GM18502 (cell line): Measurements from ENCODE around the gene PC.
"Not testable (repeated sequence)": the region's sequence is repeated elsewhere in the genome, so short reads cannot be mapped to it uniquely, and the experiment has no call there.

Experiments used
- ATAC-seq: cut with Tn5 transposase; IDR thresholded peaks from one replicate; pipeline ENCODE4 v1.9.1; 2021; ENCODE audit warnings: mild to moderate bottlenecking; ENCODE audit not compliant: unreplicated experiment, poor library complexity

PC gene

DNA sequence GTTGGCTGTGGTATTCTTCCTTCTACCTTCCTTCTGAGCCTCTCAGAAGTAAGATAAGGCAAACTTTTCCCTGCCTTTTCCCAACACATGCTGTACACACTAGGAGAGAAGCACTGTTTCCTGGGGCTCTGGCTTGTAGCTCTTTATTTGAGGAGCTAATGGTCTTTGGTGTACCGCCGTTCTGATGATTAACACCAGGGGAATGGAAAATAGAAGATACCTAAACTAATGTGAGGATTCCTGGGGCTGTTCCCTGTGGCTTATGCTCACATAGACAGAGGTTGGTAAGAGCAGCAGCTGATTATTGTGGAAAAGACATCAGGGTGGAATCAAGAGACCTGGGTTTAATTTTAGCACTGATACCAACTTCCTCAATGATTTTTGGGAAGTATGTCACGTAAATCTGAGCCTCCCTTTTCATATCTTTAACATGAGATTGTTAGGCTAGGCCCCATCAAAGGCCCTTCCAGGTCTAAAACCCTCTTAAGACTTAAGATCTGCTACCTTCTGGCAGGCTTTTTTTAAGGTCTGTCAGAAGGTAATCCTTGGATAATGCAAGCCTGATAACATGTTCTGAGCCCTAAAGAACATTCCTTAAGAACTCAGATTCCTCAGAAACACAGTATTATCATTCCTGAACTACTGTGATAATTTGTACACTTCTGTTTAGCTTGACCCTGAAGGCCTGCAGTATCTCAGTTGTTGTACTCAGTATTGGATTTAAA, 139.8 kb downstream of the PC start:
- no peak for ATAC-seq

DNA sequence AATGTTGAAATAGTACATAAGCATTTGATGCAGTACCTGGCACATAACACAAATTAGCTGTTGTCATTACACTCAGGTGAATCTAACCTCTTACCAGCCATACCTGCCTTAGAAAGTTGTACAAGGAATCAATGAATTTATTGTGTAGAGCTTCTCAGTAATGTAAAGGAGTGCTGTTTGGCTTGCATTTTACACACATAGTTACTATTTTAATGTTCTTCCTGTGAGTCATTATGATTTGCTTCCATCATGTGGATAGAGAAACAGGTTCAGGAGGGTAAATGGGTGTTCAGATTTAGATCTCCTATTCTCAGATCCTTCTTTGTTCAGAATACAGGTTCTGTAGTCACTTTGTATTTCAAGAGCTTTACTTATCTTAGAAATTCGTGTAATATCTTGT, 142.5 kb downstream of the PC start:
- ATAC-seq, result no peak

DNA sequence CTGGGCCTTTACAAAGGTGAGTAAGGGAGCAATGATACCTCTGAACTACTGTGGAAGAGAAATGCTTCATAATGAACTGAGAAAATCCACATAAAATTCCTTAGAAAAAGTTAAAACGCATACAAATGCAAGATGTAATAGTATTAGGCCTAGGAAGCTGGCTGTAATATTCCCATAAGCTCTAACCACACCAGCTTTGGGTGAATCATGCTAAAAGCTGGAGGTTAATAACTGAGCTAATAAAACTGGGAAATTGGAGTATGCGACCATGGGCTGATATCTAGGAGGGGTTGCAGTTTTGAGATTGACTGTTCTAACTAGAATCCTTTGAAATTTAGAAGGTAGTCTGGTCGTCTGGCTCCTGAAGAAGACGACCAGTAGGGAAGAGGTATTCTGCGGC, 143.5 kb downstream of the PC start:
- no peak for ATAC-seq

DNA sequence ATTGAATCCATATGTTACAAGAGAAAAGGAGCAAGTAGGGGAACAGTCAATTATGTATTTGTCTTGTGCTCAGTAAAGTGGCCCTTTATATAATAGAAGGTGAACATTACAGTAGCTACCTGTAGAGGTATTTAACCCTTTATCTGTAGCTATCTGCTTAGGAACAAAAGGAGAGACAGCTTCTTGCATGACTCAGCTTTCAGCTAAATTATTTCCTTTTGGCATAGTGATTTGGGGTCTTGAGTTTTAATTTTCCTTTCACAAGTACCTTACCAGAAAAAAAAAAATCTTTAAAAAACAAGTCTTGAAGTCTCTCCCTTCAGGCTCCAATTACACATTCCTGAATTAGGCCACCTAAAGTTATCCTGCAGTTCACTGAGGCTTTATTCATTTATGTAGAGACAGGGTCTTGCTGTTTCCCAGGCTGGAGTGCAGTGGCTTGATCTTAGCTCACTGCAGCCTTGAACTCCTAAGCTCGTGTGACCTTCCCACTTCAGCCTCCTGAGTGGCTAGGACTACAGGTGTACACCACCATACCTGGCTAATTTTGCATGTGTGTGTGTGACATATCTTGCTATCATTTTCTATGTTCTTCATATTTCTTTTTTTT, 147.5 kb downstream of the PC start:
- no peak for ATAC-seq

DNA sequence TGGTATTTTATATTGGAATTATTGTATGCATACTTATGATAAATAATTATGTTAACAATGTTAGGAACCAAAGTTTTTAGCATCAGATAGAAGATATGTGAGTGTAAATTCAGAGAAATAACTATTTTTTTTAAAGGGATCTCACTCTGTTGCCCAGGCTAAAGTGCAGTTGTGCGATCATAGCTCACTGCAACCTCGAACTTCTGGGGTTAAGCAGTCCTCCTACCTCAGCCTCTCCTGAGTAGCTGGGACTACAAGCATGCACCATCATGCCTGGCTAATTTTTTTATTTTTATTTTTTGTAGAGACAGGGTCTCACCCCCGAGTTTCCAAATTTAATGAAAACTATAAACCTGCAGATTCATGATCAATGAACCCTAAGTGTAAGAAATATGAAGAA, 148.6 kb downstream of the PC start:
- ATAC-seq, result no peak

DNA sequence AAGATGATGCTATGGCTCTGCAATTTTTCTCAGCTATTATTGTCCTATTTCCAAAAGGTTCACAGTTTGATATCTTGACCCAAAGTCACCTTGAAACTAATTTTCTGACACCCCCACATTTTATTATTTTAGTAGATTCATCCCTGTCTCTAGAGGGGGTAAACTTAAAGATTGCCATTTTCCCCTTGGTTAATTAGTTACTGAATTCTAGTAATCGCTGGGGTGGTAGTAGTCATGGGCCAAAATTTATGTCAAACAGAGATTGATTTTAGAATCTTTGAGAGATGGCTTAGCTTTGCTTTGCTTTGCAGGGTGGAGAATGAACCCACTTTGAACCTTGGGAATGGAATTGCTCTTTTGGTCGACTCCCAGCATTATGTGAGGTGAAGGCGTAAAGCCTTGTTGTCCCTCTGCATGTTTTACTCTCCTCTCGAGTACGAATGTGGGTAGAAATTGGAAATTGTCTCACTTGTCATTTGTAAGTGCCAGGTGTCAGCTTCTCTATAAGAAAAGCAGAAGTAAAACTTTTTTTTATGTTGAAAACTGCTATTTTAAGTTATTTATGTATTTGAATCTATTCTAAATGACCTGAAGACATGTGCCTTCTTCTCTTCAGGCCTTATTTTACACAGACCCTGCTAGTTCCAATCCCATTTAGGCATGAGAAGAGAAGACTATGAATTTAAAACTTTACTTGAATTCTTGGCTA, 157.3 kb downstream of the PC start:
- ATAC-seq, result no peak

DNA sequence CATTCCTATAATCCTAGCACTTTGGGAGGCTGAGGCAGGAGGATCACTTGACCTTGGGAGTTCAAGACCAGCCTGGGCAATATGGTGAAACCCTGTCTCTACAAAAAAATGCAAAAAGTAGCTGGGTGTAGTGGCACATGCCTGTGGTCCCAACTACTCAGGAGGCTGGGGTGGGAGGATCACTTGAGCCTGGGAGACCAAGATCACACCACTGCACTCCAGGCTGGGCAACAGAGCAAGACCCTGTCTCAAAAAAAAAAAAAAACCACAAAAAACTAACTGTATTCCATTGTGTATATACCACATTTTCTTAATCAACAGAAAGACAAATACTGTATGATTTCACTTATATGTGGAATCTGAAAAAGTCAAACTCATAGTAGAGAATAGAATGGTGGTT, 158.4 kb downstream of the PC start:
- not testable (repeated sequence) for ATAC-seq
